GM19438 (cell line): Measurements from ENCODE around the gene TMC2.
"Not testable (repeated sequence)": the region's sequence is repeated elsewhere in the genome, so short reads cannot be mapped to it uniquely, and the experiment has no call there.

Source experiments
- ATAC-seq: cut with Tn5 transposase; IDR thresholded peaks from one replicate; pipeline ENCODE4 v1.9.1; 2021; ENCODE audit warnings: low read depth; ENCODE audit not compliant: unreplicated experiment

Gene TMC2

GRCh38 chr20:2524709-2525506 lies 11.5 kb upstream of the TMC2 start:
- peak; percentile 45 for ATAC-seq

- ATAC-seq: not testable (repeated sequence)
Measured at GRCh38 chr20:2526218-2526583, 10.2 kb upstream of the TMC2 start.

GRCh38 chr20:2527762-2528161 lies 8.6 kb upstream of the TMC2 start:
- ATAC-seq: no peak

GRCh38 chr20:2528671-2529271 lies 7.6 kb upstream of the TMC2 start:
- ATAC-seq: no peak

GRCh38 chr20:2533118-2533517 lies 3.3 kb upstream of the TMC2 start:
- no peak for ATAC-seq

GRCh38 chr20:2535711-2536559 lies 438 bp upstream of the TMC2 start:
- ATAC-seq: no peak

GRCh38 chr20:2537101-2537500 lies 728 bp downstream of the TMC2 start:
- ATAC-seq: no peak

GRCh38 chr20:2538356-2538755 lies 2.0 kb downstream of the TMC2 start:
- ATAC-seq: no peak

GRCh38 chr20:2538931-2539720 lies 2.8 kb downstream of the TMC2 start:
- no peak for ATAC-seq

- ATAC-seq: no peak
Measured at GRCh38 chr20:2541940-2542339, 5.6 kb downstream of the TMC2 start.

GRCh38 chr20:2542361-2542760 lies 6.0 kb downstream of the TMC2 start:
- ATAC-seq: no peak

- no peak for ATAC-seq
Measured at GRCh38 chr20:2544211-2544610, 7.8 kb downstream of the TMC2 start.

- no peak for ATAC-seq
Measured at GRCh38 chr20:2545594-2545993, 9.2 kb downstream of the TMC2 start.

GRCh38 chr20:2557873-2558580 lies 21.7 kb downstream of the TMC2 start:
- ATAC-seq: no peak

- no peak for ATAC-seq
Measured at GRCh38 chr20:2558581-2559278, 22.4 kb downstream of the TMC2 start.

- ATAC-seq: no peak
Measured at GRCh38 chr20:2559279-2559626, 22.9 kb downstream of the TMC2 start.

- ATAC-seq: no peak
Measured at GRCh38 chr20:2559651-2560050, 23.3 kb downstream of the TMC2 start.

- no peak for ATAC-seq
Measured at GRCh38 chr20:2563116-2563515, 26.7 kb downstream of the TMC2 start.

- ATAC-seq: no peak
Measured at GRCh38 chr20:2564406-2564805, 28.0 kb downstream of the TMC2 start.

GRCh38 chr20:2575682-2576081 lies 39.3 kb downstream of the TMC2 start:
- no peak for ATAC-seq
